Kidney epithelial cell (primary cell): ENCODE data around the gene SPATA13. TPM values are rescaled to one million over a fixed set of nuclear protein-coding genes. Genes with fewer than 3 reads are reported as not detected.
A peak's percentile ranks its signal among the peaks of the same experiment; 100 is the strongest.

Experiments
- DNase-seq: peaks from one replicate; pipeline ENCODE4 v3.0.0-alpha.2; 2010; ENCODE audit warnings: low read depth
- H3K27me3 ChIP-seq: 2 replicates; pipeline ENCODE4 v1.6.0; 2011; ENCODE audit warnings: low read length; ENCODE audit not compliant: control insufficient read depth, insufficient read depth
- H3K36me3 ChIP-seq: 2 replicates; pipeline ENCODE4 v1.5.1; 2011; ENCODE audit warnings: low read length; ENCODE audit not compliant: control insufficient read depth, insufficient read depth
- H3K4me3 ChIP-seq: 2 replicates; pipeline ENCODE4 v1.5.1; 2011; ENCODE audit warnings: low read depth, mild to moderate bottlenecking, control low read depth, low read length
- total RNA-seq: library from RNA; depleted of rRNA; stranded (reverse); fragments of >200 nt; gene quantifications from 2 replicates; pipeline ENCODE4 v1.2.3, GENCODE V29; 2015
- TF ChIP-seq, protein P1 (sequence below): IDR thresholded peaks from 2 replicates; pipeline ENCODE4 v1.5.1; 2011; ENCODE audit warnings: mild to moderate bottlenecking, moderate library complexity, low read length, control low read depth, inconsistent platforms; ENCODE audit not compliant: insufficient read depth, poor library complexity, severe bottlenecking

Gene SPATA13
- total RNA-seq, 1 donor from 2014 or later = 11.3 TPM

DNA sequence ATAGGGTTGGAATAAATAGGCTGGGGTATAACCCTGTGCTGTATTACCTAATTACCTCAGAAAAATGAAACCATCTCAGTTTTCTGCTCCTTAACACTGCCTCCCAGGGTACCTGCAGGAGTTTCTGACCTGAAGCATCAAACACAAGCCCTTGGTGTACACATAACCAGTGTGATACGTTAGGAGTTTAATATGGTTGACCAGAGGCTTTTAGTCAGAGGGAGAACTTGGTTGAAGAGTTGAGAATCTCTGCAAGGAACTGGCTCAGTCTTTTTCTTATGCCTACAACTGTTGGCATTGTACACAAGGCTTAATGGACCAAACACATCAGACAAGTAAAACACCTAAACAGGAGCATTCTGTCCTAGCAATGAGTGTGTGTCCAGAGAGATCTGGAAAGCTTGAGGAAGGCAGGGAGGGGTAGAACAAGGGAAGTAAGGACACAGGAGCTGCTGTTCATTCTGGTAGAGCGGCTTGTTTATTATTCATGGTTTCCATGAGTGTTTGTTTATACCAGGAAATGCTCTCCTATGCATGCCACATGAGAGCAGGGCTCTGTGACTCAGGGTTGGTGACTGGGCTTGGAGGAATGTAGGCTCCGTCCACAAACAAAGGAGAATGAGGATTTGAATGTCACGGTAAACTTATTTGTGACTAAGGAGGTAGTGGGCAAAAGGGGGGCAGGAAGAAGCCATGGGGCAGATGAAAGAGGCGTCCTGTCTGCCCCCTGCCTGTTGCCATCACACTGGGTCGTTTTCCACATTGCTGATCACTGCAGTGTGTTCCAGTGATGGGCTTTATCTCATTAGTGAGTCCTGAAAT lies 11.9 kb upstream of the SPATA13 start:
- Histone ChIP-seq H3K27me3 (no peaks in the 10 kb centered on the region), H3K4me3 (no peak overlapping the region), H3K36me3 (no peaks in the 10 kb centered on the region)
- TF ChIP-seq, protein P1, sequence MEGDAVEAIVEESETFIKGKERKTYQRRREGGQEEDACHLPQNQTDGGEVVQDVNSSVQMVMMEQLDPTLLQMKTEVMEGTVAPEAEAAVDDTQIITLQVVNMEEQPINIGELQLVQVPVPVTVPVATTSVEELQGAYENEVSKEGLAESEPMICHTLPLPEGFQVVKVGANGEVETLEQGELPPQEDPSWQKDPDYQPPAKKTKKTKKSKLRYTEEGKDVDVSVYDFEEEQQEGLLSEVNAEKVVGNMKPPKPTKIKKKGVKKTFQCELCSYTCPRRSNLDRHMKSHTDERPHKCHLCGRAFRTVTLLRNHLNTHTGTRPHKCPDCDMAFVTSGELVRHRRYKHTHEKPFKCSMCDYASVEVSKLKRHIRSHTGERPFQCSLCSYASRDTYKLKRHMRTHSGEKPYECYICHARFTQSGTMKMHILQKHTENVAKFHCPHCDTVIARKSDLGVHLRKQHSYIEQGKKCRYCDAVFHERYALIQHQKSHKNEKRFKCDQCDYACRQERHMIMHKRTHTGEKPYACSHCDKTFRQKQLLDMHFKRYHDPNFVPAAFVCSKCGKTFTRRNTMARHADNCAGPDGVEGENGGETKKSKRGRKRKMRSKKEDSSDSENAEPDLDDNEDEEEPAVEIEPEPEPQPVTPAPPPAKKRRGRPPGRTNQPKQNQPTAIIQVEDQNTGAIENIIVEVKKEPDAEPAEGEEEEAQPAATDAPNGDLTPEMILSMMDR = peak; percentile 48
- DNase-seq = peak; percentile 97

DNA sequence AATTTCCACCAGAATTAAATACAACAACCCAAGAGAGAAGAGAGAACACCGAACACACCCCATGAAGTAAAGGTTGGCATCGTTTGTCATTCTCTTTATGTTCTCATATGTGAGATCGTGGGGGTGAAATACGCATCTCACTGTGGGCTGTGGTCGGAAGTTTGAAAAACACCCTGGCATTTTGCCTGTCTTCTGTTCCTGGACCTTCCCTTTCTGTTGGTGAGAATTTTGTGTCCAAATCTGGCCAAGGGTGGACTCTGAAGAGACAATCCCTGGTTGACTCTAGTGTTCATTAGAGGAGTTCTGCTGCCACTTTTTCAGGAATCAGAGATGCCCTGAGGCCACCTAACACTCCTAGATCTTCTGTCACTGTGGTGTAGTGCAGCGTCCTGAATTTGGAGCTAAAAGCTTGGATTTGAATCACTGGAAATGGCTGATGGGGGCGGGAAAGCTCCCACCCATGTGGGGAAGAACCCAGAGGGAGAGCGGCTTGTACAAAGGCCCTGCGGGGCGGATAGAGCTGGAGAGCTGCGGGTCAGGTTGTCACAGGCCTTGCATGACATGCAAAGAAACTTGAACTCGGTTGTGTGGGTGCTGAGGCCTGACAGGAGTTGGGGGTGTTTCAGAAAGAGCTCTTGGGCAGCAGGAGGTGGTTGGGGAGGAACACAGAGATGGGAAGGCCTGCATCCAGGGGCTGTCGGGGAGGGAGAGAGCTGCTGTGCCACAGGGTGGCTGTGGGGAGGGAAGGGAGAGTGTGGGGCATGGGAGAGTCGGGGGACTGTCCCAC lies 11.1 kb upstream of the SPATA13 start:
- no peaks in the 10 kb centered on the region for H3K27me3 ChIP-seq
- no peak overlapping the region for H3K4me3 ChIP-seq
- H3K36me3 ChIP-seq = no peaks in the 10 kb centered on the region
- no peak for DNase-seq
- TF ChIP-seq, protein P1 = no peak

DNA sequence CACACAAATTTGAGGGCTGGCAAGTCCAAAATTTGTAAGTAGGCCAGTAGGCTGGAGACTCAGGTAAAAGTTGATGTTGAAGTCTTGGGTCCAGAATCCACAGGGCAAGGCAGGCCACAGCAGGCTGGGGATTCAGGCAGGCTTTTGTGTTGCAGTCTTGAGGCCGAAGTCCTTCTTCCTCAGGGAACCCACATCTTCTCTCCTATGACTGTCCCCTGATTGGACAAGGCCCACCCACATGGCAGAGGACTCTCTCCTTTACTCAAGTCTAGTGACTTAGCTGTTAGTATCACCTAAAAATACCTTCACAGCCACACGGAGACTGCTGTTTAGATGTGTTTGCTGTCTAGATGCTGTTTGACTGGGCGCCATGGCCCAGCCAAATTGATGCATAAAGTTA lies 9.9 kb upstream of the SPATA13 start:
- TF ChIP-seq, protein P1 = no peak
- no peak for DNase-seq
- H3K36me3 ChIP-seq = no peaks in the 10 kb centered on the region
- no peaks in the 10 kb centered on the region for H3K27me3 ChIP-seq
- no peak overlapping the region for H3K4me3 ChIP-seq

DNA sequence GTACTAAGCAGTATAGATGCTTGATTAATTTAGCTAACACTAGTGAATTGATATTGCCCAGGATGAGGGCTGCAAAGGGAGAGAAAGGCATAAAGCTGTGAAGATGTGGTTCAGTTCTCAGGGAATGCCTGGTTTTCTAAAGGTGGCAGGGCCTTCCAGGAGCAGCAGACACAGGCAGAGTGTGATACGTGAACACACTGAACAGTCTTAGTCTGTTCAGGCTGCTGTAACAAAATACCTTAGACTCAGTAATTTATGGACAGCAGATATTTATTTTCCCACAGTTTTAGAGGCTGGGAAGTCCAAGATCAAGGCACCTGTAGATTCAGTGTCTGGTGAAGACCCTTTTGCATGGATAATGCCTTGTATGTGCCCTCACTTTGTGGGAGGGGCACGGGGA lies 8.7 kb upstream of the SPATA13 start:
- DNase-seq = no peak

DNA sequence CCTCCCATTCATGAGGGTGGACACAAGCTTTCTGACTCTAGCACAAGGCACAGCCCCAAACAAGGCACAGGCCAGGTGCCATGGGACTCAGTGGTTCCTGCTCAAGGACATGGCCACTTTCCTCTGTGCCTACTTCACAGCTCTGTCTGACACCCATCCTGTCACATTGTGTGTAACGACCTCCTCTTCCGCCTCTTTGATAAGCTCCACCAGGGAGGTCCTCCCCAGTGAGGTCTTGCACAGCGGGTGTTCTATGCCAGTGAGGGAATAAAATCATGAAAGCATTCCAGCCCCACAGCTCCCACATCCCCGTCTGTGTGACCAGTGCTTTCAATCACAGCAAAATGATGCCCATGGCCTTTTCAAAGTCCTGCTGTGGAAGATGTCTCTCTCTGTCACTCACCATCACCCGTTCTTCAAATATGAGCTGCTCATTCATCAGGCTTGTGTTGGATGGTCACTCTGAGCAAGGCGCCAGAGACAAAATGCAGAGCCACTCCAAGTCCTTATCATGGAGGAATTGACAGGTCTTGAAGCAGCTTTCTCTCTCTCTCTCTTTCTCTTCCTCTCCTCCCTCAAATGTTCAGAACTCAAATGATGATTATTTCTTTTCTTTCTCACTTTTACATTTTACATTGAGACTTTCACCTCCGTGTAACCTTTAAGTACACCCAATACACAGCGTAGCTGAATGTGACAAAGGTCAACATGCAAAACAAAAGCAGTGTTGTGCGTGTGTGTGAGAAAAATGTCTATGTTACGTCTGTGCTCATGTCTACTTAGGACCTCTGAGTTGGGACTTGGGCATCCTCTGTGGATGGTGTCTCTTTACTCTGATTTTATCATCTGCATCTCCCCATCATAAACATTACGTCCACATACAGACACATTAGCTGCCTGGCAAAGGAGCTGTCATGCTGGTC lies 8.0 kb upstream of the SPATA13 start:
- Histone ChIP-seq H3K4me3 (no peak overlapping the region), H3K36me3 (no peaks in the 10 kb centered on the region), H3K27me3 (no peaks in the 10 kb centered on the region)
- no peak for DNase-seq
- TF ChIP-seq, protein P1 = no peak

More for the DNA sequence above, 8.7 kb upstream of the SPATA13 start:
- Histone ChIP-seq H3K36me3 (no peaks in the 10 kb centered on the region), H3K4me3 (no peak overlapping the region), H3K27me3 (no peaks in the 10 kb centered on the region)
- TF ChIP-seq, protein P1 = no peak
